H1 (cell line): ENCODE measurements around the gene ACTR8. TPM values are rescaled to one million over a fixed set of nuclear protein-coding genes. Genes with fewer than 3 reads are reported as not detected.

Experiments
- CTCF ChIA-PET: fragments of 300-600 bp; sonication (Branson Sonifier 250); formaldehyde crosslinking; loops from one replicate; lab custom pipeline; 2021; ENCODE audit not compliant: partially characterized antibody; lab: Charles Lee
- POLR2A ChIA-PET: fragments of 300-600 bp; sonication (Branson Sonifier 250); formaldehyde crosslinking; loops from one replicate; lab custom pipeline; 2021; ENCODE audit warnings: inconsistent platforms; ENCODE audit not compliant: partially characterized antibody; lab: Charles Lee
- DNase-seq, 2 experiments: peaks; one replicate each; pipeline versions ENCODE4 v3.0.0 to v3.0.0-alpha.2; 2010 to 2022; ENCODE audit warnings: low spot score in 2 of 2, low read depth in 1 of 2, mixed read lengths in 1 of 2
- FAIRE-seq: peaks from 2 replicates; lab custom pipeline; 2011; peaks lifted over from hg19 to GRCh38; lab: Jason Lieb, UNC
- H2AFZ ChIP-seq: 2 replicates; pipeline ENCODE4 v1.8.1; 2012; ENCODE audit warnings: low read length, inconsistent platforms
- H2AK5ac ChIP-seq: 2 replicates; pipeline ENCODE4 v1.6.1; 2013; ENCODE audit warnings: low read depth, low read length
- H2BK120ac ChIP-seq: replicated peaks from 2 replicates; pipeline ENCODE3; 2013; ENCODE audit warnings: low read depth, low read length, inconsistent platforms
- H2BK12ac ChIP-seq: 2 replicates; pipeline ENCODE4 v1.6.1; 2013; ENCODE audit warnings: low read depth, low read length
- H2BK15ac ChIP-seq: 2 replicates; pipeline ENCODE4 v1.6.1; 2013; ENCODE audit warnings: low read length
- H2BK20ac ChIP-seq: 2 replicates; pipeline ENCODE4 v1.6.1; 2013; ENCODE audit warnings: low read length
- H2BK5ac ChIP-seq: 2 replicates; pipeline ENCODE4 v1.6.1; 2013; ENCODE audit warnings: low read depth, low read length
- H3K14ac ChIP-seq: 2 replicates; pipeline ENCODE4 v1.6.1; 2013; ENCODE audit warnings: inconsistent platforms; ENCODE audit not compliant: insufficient read length
- H3K18ac ChIP-seq: 2 replicates; pipeline ENCODE4 v1.6.1; 2013; ENCODE audit warnings: low read length; ENCODE audit errors: extremely low read depth
- H3K23ac ChIP-seq: 2 replicates; pipeline ENCODE4 v1.6.1; 2013; ENCODE audit warnings: inconsistent platforms; ENCODE audit not compliant: insufficient read length
- H3K23me2 ChIP-seq: 2 replicates; pipeline ENCODE4 v1.6.1; 2013; ENCODE audit warnings: low read depth, low read length
- H3K27ac ChIP-seq: 2 replicates; pipeline ENCODE4 v1.6.1; 2011; ENCODE audit warnings: low read depth, low read length, inconsistent platforms
- H3K27me3 ChIP-seq, 4 experiments: replicated peaks in 1 of 4; 1 replicate in 1 of 4; 2 replicates in 3 of 4; pipeline versions ENCODE4 v1.6.1 to v1.8.1; 2011 to 2013; ENCODE audit warnings: low read length in 3 of 4, mild to moderate bottlenecking in 3 of 4, inconsistent platforms in 2 of 4, mixed read lengths in 2 of 4, moderate library complexity in 1 of 4; ENCODE audit not compliant: control insufficient read depth in 3 of 4, insufficient read depth in 3 of 4; ENCODE audit errors: extremely low read depth in 1 of 4
- H3K36me3 ChIP-seq, 4 experiments: 2 replicates each; pipeline versions ENCODE4 v1.6.1 to v1.8.1; 2011 to 2013; ENCODE audit warnings: mild to moderate bottlenecking in 4 of 4, low read length in 3 of 4, moderate library complexity in 2 of 4, control low read depth in 1 of 4, inconsistent platforms in 1 of 4; ENCODE audit not compliant: insufficient read depth in 4 of 4, control insufficient read depth in 2 of 4
- H3K4ac ChIP-seq: replicated peaks from 2 replicates; pipeline ENCODE3; 2013; ENCODE audit warnings: low read length, low read depth, mixed read lengths, inconsistent platforms; ENCODE audit not compliant: insufficient read length
- H3K4me1 ChIP-seq, 4 experiments: replicated peaks in 1 of 4; 1 replicate in 1 of 4; 2 replicates in 3 of 4; pipeline versions ENCODE4 v1.6.1 to v1.8.1; 2011 to 2013; ENCODE audit warnings: low read length in 3 of 4, inconsistent platforms in 2 of 4, mixed read lengths in 1 of 4; ENCODE audit not compliant: insufficient read depth in 4 of 4, control insufficient read depth in 3 of 4
- H3K4me2 ChIP-seq, 2 experiments: 2 replicates each; pipeline versions ENCODE4 v1.6.1 to v1.8.1; 2011 to 2013; ENCODE audit warnings: low read depth in 2 of 2, low read length in 2 of 2, control low read depth in 1 of 2, inconsistent platforms in 1 of 2, mild to moderate bottlenecking in 1 of 2; ENCODE audit not compliant: insufficient read depth in 1 of 2
- H3K4me3 ChIP-seq, 4 experiments: fragments of 200-600, 300-600 bp in 1 of 4; sonication (generic), shearing (Covaris generic), sonication (Bioruptor Twin) in 1 of 4; 2 replicates each; pipeline versions ENCODE4 v1.5.1 to v1.8.1; 2011 to 2016; ENCODE audit warnings: low read length in 4 of 4, low read depth in 3 of 4, control low read depth in 2 of 4, inconsistent platforms in 2 of 4, mild to moderate bottlenecking in 2 of 4, mixed read lengths in 1 of 4, moderate library complexity in 1 of 4; ENCODE audit not compliant: insufficient read depth in 2 of 4; ENCODE audit errors: extremely low read depth in 1 of 4
- H3K56ac ChIP-seq: replicated peaks from 2 replicates; pipeline ENCODE3; 2013; ENCODE audit warnings: low read depth, mild to moderate bottlenecking, mixed read lengths, low read length, inconsistent platforms; ENCODE audit not compliant: insufficient read length
- H3K79me1 ChIP-seq: 2 replicates; pipeline ENCODE4 v1.6.1; 2013; ENCODE audit warnings: low read depth, low read length, control low read depth
- H3K79me2 ChIP-seq, 2 experiments: 2 replicates each; pipeline versions ENCODE4 v1.6.1 to v1.8.1; 2012 to 2013; ENCODE audit warnings: low read length in 2 of 2, mild to moderate bottlenecking in 2 of 2, inconsistent platforms in 1 of 2; ENCODE audit not compliant: insufficient read depth in 2 of 2, control insufficient read depth in 1 of 2
- H3K9ac ChIP-seq, 4 experiments: replicated peaks in 1 of 4; 1 replicate in 1 of 4; 2 replicates in 3 of 4; pipeline versions ENCODE4 v1.6.1 to v1.8.1; 2011 to 2013; ENCODE audit warnings: low read depth in 3 of 4, low read length in 3 of 4, control low read depth in 2 of 4, mild to moderate bottlenecking in 2 of 4, moderate library complexity in 2 of 4, inconsistent platforms in 1 of 4; ENCODE audit errors: extremely low read depth in 1 of 4
- H3K9me3 ChIP-seq, 2 experiments: 2 replicates each; pipeline versions ENCODE4 v1.6.1 to v1.8.1; 2012 to 2013; ENCODE audit warnings: mild to moderate bottlenecking in 2 of 2, moderate library complexity in 2 of 2, control low read depth in 1 of 2, inconsistent platforms in 1 of 2, low read depth in 1 of 2, low read length in 1 of 2, mixed read lengths in 1 of 2; ENCODE audit not compliant: insufficient read depth in 2 of 2
- H4K20me1 ChIP-seq, 2 experiments: replicated peaks in 1 of 2; 2 replicates each; pipeline versions ENCODE3 to v1.8.1; 2011 to 2013; ENCODE audit warnings: inconsistent platforms in 2 of 2, low read length in 2 of 2, mild to moderate bottlenecking in 1 of 2; ENCODE audit not compliant: insufficient read depth in 2 of 2, control insufficient read depth in 1 of 2
- H4K5ac ChIP-seq: 2 replicates; pipeline ENCODE4 v1.6.1; 2013; ENCODE audit warnings: low read length, low read depth, mixed read lengths, inconsistent platforms; ENCODE audit not compliant: insufficient read length
- H4K8ac ChIP-seq: 2 replicates; pipeline ENCODE4 v1.8.0; 2013; ENCODE audit warnings: mild to moderate bottlenecking, moderate library complexity, low read length, inconsistent platforms; ENCODE audit not compliant: insufficient read depth; ENCODE audit errors: extremely low read depth
- H4K91ac ChIP-seq: replicated peaks from 2 replicates; pipeline ENCODE3; 2013; ENCODE audit warnings: low read length, mixed read lengths, inconsistent platforms; ENCODE audit not compliant: insufficient read length
- ASH2L ChIP-seq: fragments of 200-600, 300-600 bp; sonication (generic); IDR thresholded peaks from one replicate; pipeline ENCODE4 v1.7.1; 2017; ENCODE audit warnings: low read length
- BRCA1 ChIP-seq: IDR thresholded peaks from 2 replicates; pipeline ENCODE4 v1.6.1; 2012; ENCODE audit warnings: low read depth, low read length, improper control_type of control experiment
- CBX5 ChIP-seq: fragments of 300-800, 300-1000 bp; sonication (generic); IDR thresholded peaks from 2 replicates; pipeline ENCODE4 v1.7.1; 2016; ENCODE audit warnings: antibody characterized with exemption, low read length, low read depth
- CBX8 ChIP-seq: fragments of 300-800, 300-1000 bp; sonication (generic); IDR thresholded peaks from 2 replicates; pipeline ENCODE4 v1.7.1; 2016; ENCODE audit warnings: low read depth, low read length, borderline replicate concordance
- CREB1 ChIP-seq: IDR thresholded peaks from 2 replicates; pipeline ENCODE4 v1.6.1; 2012; ENCODE audit warnings: inconsistent platforms
- MAX ChIP-seq: IDR thresholded peaks from 2 replicates; pipeline ENCODE4 v1.6.1; 2012; ENCODE audit warnings: inconsistent platforms
- NANOG ChIP-seq: IDR thresholded peaks from 2 replicates; pipeline ENCODE4 v1.6.1; 2011; ENCODE audit warnings: low read length, low read depth, mild to moderate bottlenecking, inconsistent platforms; ENCODE audit not compliant: insufficient read depth, poor library complexity, severe bottlenecking
- SIN3A ChIP-seq, 2 experiments: IDR thresholded peaks in 1 of 2; conservative IDR thresholded peaks in 1 of 2; 2 replicates each; pipeline ENCODE4 v1.6.1; 2011 to 2012; ENCODE audit warnings: low read length in 2 of 2, improper control_type of control experiment in 1 of 2, low read depth in 1 of 2, mild to moderate bottlenecking in 1 of 2
- SP2 ChIP-seq: IDR thresholded peaks from 2 replicates; pipeline ENCODE4 v1.6.1; 2012; ENCODE audit warnings: mild to moderate bottlenecking, low read length, inconsistent platforms
- SRF ChIP-seq: IDR thresholded peaks from 2 replicates; pipeline ENCODE4 v1.6.1; 2011; ENCODE audit warnings: mild to moderate bottlenecking, low read depth, low read length, moderate library complexity
- TAF7 ChIP-seq: optimal IDR thresholded peaks from 2 replicates; pipeline ENCODE3; 2011; ENCODE audit warnings: low read depth, mild to moderate bottlenecking, inconsistent platforms, low read length, moderate library complexity, borderline replicate concordance
- TCF12 ChIP-seq: IDR thresholded peaks from 2 replicates; pipeline ENCODE4 v1.6.1; 2011; ENCODE audit warnings: low read depth, mild to moderate bottlenecking, low read length
- WGBS, 2 experiments: shearing (Covaris generic) in 1 of 2; methylation state at CpG; one replicate each; pipeline versions ENCODE4 v1.1.6 to v1.1.7; 2013 to 2015; ENCODE audit warnings: low lambda C conversion rate in 2 of 2, mixed read lengths in 2 of 2, inconsistent platforms in 1 of 2, low coverage in 1 of 2, missing lambda C conversion rate in 1 of 2; ENCODE audit not compliant: insufficient replicate concordance in 2 of 2, insufficient coverage in 1 of 2, insufficient read length in 1 of 2; ENCODE audit errors: extremely low coverage in 1 of 2, missing lambda C conversion rate in 1 of 2; 5-methylcytosine and 5-hydroxymethylcytosine counted together
- polyA plus RNA-seq, 7 experiments: library from polyadenylated mRNA; depleted of rRNA in 3 of 7; stranded (reverse) in 5 of 7; unstranded in 2 of 7; fragments of >200 nt in 5 of 7; fragments of 200-250 nt in 2 of 7; gene quantifications; 1 replicate in 5 of 7; 2 replicates in 1 of 7; 4 replicates in 1 of 7; pipeline versions ENCODE4 v1.2.1 to v1.2.3, GENCODE V29; 2011 to 2013; ENCODE audit warnings: missing spikeins in 2 of 7, mixed read lengths in 2 of 7
- total RNA-seq: library from RNA; stranded (reverse); fragmentation: NEBNext Ultra II Directional; extraction: Animal tissue kit (Norgen Biotek cat#: 25700); gene quantifications from 2 replicates; pipeline ENCODE4 v1.2.1, GENCODE V29; 2021

ACTR8 gene
- total and polyA plus RNA-seq, 2 of the 8 experiments (the other 6 are each of a cell fraction or from before 2014, with no cell fraction given), result 8.3 to 26.9 TPM

GRCh38 chr3:53862241-53862640, 19.7 kb downstream of the ACTR8 start:
- no peak overlapping the region for H2AFZ ChIP-seq
- no peak overlapping the region for H3K4me2 ChIP-seq
- H4K8ac ChIP-seq, result no peak overlapping the region
- no peaks in the 10 kb centered on the region for H3K9me3 ChIP-seq
- H3K9ac ChIP-seq, result no peak overlapping the region
- peaks cover 2 to 40% (median 22%) of the 10 kb centered on the region in 4 experiments; a peak in 6 of 8 replicates for H3K36me3 ChIP-seq
- H4K5ac ChIP-seq, result no peak overlapping the region
- POLR2A ChIA-PET, result interaction anchor here (0.8 kb wide), 1 partner anchor 17 kb away, joined by 3 read pairs; no protein-coding TSS in a partner anchor
- DNase-seq (no peak), FAIRE-seq (no peak)
- H4K20me1 ChIP-seq, result peaks cover 2 to 4% of the 10 kb centered on the region in 2 experiments
- no peaks in the 10 kb centered on the region for H3K27me3 ChIP-seq
- H2BK120ac ChIP-seq, result no peak overlapping the region
- H2BK12ac ChIP-seq, result no peak overlapping the region
- no peak overlapping the region for H2BK5ac ChIP-seq
- H3K4me1 ChIP-seq, result no peaks in the 10 kb centered on the region
- H2BK20ac ChIP-seq, result no peak overlapping the region
- no peak overlapping the region for H3K27ac ChIP-seq
- WGBS, 2 experiments, result 76% methylated on average over 3 of the region's 3 CpGs; no CpG with 5 or more reads in 1 of the 2 experiments
- H3K23me2 ChIP-seq, result no peaks in the 10 kb centered on the region
- H3K79me1 ChIP-seq, result no peaks in the 10 kb centered on the region
- H3K79me2 ChIP-seq, result no peaks in the 10 kb centered on the region
- H3K18ac ChIP-seq, result no peak overlapping the region
- H3K23ac ChIP-seq, result no peak overlapping the region
- no peak overlapping the region for H2AK5ac ChIP-seq
- no peak overlapping the region for H4K91ac ChIP-seq
- no peak overlapping the region for H3K4me3 ChIP-seq
- CTCF ChIA-PET, result interaction anchor here (0.6 to 1.4 kb wide), 5 partner anchors 9 to 484 kb away, joined by 3 to 4 read pairs (median 3); no protein-coding TSS in a partner anchor
- no peak overlapping the region for H3K56ac ChIP-seq
- no peak overlapping the region for H2BK15ac ChIP-seq
- H3K4ac ChIP-seq, result no peak overlapping the region
- no peak overlapping the region for H3K14ac ChIP-seq
- TF ChIP-seq ASH2L (no peak), BRCA1 (no peak), NANOG (no peak), TAF7 (no peak), MAX (no peak), CBX8 (no peak), CREB1 (no peak), SP2 (no peak), SRF (no peak), CBX5 (no peak), SIN3A (conservative IDR thresholded peaks at IDR 0.05 in 1 of 2, IDR thresholded peaks at IDR 0.05 in 1 of 2; ENCODE audit: low read depth in 1 of 2, low read length in 2 of 2) (no peak), TCF12 (no peak)
